DMS53 treated with DMSO at 0.1 percent for 48 hours (cell line): ENCODE data around the gene HDAC1.
A peak's percentile ranks its signal among the peaks of the same experiment; 100 is the strongest.
"Not testable (repeated sequence)": the region's sequence is repeated elsewhere in the genome, so short reads cannot be mapped to it uniquely, and the experiment has no call there.

Experiments
- DNase-seq: peaks from one replicate; lab custom pipeline; 2025; ENCODE audit not compliant: unreplicated experiment; lab: John Stamatoyannopoulos, UW

HDAC1 gene

GRCh38 chr1:32342704-32343103 is 50.8 kb downstream of the HDAC1 start:
- DNase-seq, result no peak

DNA sequence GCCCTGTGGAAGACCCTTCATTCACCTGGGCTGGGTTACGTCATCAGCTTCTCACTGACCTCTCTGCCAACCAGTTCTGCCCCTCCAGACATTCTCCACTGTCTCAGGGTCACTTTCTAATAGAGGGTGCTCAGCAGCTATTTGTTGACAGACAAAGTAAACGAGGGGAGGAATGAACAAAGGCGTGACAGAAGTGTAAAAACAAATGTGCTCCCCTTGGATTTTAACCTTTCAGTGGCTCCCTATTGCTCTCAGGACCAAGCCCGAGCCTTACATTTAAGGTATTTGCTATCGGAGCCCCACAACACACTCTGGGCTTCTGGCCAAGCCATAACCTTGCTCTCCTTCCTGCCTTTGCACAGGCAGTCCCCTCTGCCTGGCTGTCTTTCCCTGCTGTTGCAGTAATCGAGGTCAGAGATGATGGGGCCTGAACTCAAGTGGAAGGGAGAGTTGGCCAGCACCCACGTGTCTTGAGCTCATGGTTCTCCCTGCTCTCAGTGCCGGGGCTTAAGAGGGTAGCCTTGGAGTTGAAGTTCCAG is 53.5 kb downstream of the HDAC1 start:
- no peak for DNase-seq

DNA sequence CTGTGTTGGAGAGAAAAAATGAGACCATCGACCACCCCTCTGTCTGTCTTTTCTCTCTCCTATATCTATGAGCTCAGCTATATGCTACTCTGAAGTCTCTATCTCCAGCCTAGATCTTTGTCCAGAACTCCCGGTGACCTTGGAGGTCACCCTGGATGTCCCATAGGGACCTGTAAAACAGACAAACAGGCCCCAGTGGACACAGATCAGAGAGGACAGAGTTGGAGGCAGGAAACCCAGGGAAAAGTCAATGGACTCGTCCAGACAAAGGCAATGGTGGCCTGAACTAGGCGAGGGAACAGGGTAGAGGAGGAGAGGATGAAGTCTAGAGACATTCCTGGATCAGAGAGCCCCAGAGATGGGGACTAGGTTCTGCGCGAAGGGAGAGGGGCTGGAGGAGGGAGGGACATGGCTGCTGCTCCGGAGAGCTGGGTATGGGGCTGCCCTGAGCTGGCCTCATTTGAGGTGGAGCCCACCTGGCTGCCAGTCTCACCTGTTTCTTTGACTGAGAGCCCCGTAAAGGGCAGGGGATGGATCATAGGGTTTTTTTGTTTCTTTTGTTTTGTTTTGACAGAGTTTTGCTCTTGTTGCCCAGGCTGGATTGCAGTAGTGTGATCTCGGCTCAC is 54.8 kb downstream of the HDAC1 start:
- DNase-seq, result no peak

- no peak for DNase-seq
These were observed 57.4 kb downstream of the HDAC1 start for GRCh38 chr1:32349211-32349708.

DNA sequence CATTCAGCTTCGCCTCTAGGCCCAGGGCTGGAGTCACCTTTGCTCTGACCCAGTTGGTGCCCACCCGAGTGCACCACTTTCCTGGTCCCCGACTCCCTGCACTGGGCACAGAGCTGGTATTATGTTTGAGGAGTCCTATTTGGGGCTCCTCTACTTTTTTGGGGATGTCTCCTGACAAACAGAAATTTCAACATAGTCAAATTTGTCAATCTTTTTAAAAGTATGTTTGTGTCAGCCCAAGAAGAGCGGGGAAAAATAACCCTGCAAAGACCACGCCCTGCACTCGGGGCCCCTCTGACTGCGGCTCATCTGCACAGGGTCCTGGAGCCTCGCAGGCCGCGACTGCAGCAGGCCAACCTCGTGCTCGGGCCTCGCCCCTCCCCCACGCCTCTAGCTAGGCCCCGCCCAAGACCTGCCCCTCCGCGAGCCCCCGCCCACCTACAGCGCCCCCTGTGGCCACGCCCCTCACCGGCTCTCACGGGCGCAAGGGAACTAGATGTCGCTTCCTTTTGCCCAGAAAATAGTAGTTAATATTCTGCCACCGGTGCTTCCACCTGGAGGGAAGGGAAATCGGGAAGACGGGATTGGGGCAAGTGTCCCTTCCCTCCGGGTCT is 59.0 kb downstream of the HDAC1 start:
- DNase-seq, result no peak

GRCh38 chr1:32351399-32352238 is 59.7 kb downstream of the HDAC1 start:
- peak; percentile 89 for DNase-seq

GRCh38 chr1:32352239-32352745 is 60.4 kb downstream of the HDAC1 start:
- DNase-seq, result no peak

DNA sequence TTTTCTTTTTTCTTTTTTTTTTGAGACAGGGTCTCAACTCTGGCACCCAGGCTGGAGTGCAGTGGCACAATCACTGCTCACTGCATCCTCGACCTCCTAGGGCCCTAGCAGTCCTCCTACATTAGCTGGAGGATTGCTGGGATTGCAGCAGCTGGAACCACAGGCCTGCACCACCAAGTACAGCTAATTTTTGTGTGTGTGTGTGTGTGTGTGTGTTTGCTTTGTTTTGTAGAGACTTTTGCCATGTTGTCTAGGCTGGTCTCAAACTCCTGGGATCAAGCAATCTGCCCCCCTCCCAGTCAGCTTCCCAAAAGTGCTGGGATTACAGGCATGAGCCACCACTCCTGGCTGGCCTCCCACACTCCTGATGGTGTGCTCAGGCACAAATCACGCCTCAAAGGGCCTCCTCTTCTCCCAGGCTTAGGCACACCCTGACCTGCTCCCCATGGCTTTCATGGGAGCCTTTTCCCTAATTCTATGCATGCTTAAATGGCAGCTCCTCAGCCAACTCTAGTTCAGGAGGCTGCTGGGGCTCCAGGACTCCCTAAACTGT is 61.0 kb downstream of the HDAC1 start:
- DNase-seq, result no peak

- no peak for DNase-seq
These were observed 61.5 kb downstream of the HDAC1 start for GRCh38 chr1:32353431-32353830.

DNA sequence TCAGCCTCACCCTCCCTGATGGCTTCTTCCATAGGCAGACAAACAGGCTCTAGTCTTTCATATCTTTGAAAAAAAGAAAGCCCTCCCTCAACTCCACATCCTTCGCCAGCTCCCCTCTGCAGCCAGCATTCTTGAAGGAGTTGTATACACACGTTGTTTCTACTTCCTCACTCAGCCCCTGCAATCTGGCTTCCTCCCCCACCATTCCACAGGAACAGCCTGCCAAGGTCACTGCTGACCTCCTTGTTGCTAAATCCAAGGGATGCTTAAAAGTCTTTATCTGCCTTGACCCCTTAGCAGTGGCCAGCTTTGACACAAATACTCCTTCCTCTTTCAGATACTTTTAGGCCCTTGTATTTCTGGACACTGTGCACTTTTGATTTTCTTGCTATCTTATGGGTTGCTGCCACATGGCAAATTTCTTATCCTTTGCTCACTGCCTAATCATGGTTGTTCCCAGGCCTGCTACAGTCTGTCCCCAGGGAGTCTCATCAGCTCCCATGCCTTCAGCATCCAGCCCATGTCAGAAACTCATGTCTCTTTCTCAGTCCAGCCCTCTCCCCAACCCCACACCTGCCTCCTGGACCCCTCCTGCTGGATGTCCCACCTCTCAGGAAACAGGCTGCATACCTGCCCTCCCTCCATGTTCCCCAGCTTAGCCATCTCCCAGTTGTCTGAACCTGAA is 62.1 kb downstream of the HDAC1 start:
- no peak for DNase-seq

DNA sequence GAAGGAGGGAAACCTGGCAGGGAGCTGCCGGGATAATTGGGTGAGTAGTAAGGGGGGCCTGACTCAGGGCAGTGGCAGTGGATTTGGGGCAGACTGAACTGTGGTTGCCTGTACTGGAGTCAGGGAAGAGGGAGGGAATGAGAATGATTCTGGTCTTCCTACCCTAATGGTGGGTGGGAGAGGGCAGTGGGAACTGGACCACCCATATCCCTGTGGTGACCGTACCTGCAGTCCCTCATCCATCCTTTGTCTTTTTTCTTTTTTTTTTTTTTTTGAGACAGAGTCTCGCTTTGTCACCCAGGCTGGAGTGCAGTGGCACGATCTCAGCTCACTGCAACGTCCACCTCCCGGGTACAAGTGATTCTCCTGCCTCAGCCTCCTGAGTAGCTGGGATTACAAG is 63.9 kb downstream of the HDAC1 start:
- not testable (repeated sequence) for DNase-seq

DNA sequence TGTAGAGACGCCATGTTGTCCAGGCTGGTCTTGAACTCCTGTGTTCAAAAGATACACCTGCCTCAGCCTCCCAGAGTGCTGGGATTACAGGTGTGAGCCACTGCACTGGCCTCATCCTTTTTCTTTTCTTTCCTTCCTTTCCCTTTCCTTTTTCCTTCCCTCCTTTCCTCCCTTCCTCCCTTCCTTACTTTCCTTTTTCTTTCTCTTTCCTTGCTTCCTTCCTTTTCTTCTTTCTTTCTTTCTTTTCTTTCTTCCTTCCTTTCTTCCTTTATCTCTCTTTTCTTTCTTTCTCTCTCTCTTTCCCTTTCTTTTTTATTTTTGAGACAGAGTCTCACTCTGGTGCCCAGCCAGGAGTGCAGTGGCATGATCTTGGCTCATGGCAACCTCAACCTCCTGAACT is 64.6 kb downstream of the HDAC1 start:
- DNase-seq, result no peak

- DNase-seq, result no peak
These were observed 65.7 kb downstream of the HDAC1 start for GRCh38 chr1:32357614-32358013.

- DNase-seq, result no peak
These were observed 66.6 kb downstream of the HDAC1 start for GRCh38 chr1:32358435-32358834.

- no peak for DNase-seq
These were observed 69.4 kb downstream of the HDAC1 start for GRCh38 chr1:32361308-32361673.

- peak; percentile 14 for DNase-seq
These were observed 70.0 kb downstream of the HDAC1 start for GRCh38 chr1:32361674-32362473.

DNA sequence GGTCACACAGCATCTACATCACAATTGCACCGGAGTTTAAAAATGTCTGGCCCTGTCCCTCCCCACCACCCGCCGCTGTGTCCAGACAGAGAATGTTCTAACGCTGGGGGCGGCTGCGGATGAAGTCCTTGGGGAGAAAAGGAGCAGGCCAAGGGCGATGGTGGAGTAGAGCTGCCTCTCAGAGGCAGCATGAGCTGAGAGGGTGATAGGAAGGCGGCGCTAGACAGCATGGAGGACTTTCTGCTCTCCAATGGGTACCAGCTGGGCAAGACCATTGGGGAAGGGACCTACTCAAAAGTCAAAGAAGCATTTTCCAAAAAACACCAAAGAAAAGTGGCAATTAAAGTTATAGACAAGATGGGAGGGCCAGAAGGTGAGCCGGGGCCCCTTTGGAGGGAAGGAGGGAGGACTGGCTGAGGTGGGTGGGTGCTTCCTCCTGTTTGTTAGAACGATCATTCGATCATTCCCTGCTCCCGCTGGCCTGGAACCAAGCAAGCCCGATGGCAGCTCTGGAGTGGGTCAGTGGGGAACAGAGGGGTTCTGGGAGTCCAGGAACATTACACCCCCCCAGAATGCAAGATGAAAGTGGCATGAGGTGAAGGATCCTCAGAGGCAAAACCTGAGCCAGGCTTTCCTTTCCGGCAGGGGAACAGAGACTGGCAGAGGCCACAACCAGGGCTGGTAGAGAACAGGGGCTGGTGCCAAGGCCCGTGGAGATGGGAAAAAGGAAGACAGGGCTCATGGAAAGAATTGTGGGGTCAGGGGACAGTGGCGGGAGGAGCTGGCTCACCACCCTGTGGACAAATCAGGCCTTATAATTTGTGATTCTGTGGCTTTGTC is 70.8 kb downstream of the HDAC1 start, which contains the start of the genes FAM229A and TSSK3:
FAM229A (minus strand) TSS at position 12 of the 840 bp plus-strand sequence. CDS start 394 bp downstream, outside the sequence.
TSSK3 (plus strand) TSS at position 66 of the 840 bp plus-strand sequence; CDS start at position 229, 163 bp downstream.
- DNase-seq, result no peak

- no peak for DNase-seq
These were observed 71.8 kb downstream of the HDAC1 start for GRCh38 chr1:32363713-32364112.

DNA sequence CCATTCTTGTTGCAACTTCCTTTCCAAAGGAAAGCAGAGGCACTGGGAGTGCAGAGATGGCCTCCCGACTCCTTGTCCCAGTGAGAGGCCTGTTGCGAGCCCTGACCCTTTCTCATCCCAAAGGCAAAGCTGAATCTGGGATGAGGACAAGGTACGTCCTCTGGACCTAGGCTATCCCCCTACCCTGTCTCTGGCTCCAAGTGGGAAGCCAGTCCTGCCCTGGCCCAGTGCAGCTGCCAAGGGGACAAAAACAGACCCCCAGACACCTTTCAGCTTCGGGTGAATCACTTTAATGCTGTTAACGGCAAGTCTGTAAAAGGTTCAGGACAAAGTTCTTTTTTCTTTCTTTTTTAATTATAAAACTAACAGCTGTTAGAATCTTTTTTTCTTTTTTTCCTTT is 73.0 kb downstream of the HDAC1 start:
- DNase-seq, result no peak
